Activated naive CD8-positive, alpha-beta T cell treated with anti-CD3 and anti-CD28 coated beads, Interleukin-2, amount 50 U/mL, for 16 hours (primary cell): ENCODE data around the gene ZNF682.
"Not testable (repeated sequence)": the region's sequence is repeated elsewhere in the genome, so short reads cannot be mapped to it uniquely, and the experiment has no call there.

Experiments
- DNase-seq: peaks from one replicate; pipeline ENCODE4 v3.0.0-alpha.2; 2020; ENCODE audit warnings: low read depth, low spot score

The ZNF682 gene

GRCh38 chr19:19997656-19998268 is 41.5 kb downstream of the ZNF682 start:
- DNase-seq: no peak

GRCh38 chr19:19966862-19967261 is 72.4 kb downstream of the ZNF682 start:
- DNase-seq: no peak

- DNase-seq: not testable (repeated sequence)
These were observed 73.2 kb downstream of the ZNF682 start for GRCh38 chr19:19966126-19966525.

GRCh38 chr19:19964416-19964815 is 74.9 kb downstream of the ZNF682 start:
- no peak for DNase-seq

- DNase-seq: peak; percentile 40
These were observed 80.0 kb downstream of the ZNF682 start for GRCh38 chr19:19959151-19959799.

GRCh38 chr19:19957766-19958165 is 81.5 kb downstream of the ZNF682 start:
- DNase-seq: not testable (repeated sequence)

GRCh38 chr19:19956434-19957075 is 82.8 kb downstream of the ZNF682 start:
- DNase-seq: no peak

GRCh38 chr19:19955208-19955607 is 84.1 kb downstream of the ZNF682 start:
- DNase-seq: no peak
